ENCODE results near the gene RBM7. TPM values are rescaled to one million over a fixed set of nuclear protein-coding genes. Genes with fewer than 3 reads are reported as not detected.

The RBM7 gene
- total RNA-seq, 1 donor from 2014 or later, result 37.3 TPM

GRCh38 chr11:114452399-114452798 lies 51.9 kb downstream of the RBM7 start:
- Mint-ChIP-seq H3K4me3 (ENCODE audit: unreplicated experiment) (no peak overlapping the region), H3K9me3 (ENCODE audit: unreplicated experiment) (no peaks in the 10 kb centered on the region), H3K27me3 (ENCODE audit: unreplicated experiment) (no peaks in the 10 kb centered on the region), H3K27ac (ENCODE audit: unreplicated experiment) (no peak overlapping the region), H3K36me3 (ENCODE audit: unreplicated experiment) (no peaks in the 10 kb centered on the region), H3K4me1 (ENCODE audit: low read depth, unreplicated experiment) (no peaks in the 10 kb centered on the region)
- DNase-seq, result no peak
- TF ChIP-seq CTCF (IDR thresholded peaks at IDR 0.05; ENCODE audit: partially characterized antibody, unreplicated experiment), result no peak

Other genes with a start within 250 kb of the RBM7 start
- gene NNMT, start 104.3 kb upstream of the RBM7 start, total RNA-seq (ENCODE audit: unreplicated experiment), result 3.4 TPM
- gene C11orf71, start 155 bp upstream of the RBM7 start, total RNA-seq (ENCODE audit: unreplicated experiment), result 10.6 TPM
- 24.5 TPM for gene REXO2, start 38.8 kb downstream of the RBM7 start, total RNA-seq (ENCODE audit: unreplicated experiment)
- gene NXPE1, start 159.2 kb downstream of the RBM7 start, total RNA-seq (ENCODE audit: unreplicated experiment), result not detected
- not detected for gene NXPE4, start 195.1 kb downstream of the RBM7 start, total RNA-seq (ENCODE audit: unreplicated experiment)